Measurements from ENCODE around the gene LRRN3.

DNA sequence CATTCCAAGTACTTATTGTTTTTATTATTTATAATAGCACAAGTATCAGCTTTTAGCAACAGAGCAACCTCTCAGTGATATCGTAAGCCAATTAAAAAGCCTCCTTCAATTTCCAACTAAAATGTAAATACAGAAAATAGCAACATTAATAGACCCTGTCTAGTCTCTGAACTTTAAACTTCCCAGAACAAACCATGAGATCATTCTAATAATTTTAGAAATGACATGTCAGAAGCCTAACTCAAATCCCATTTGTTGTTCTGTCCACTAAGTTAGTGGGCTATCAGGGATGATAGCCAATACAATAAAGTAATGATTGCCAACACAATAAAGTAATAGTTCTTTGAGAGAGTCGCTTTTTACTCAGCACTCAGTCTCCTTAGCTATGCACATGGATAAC, 22.3 kb upstream of the LRRN3 start:
- TF ChIP-seq, protein P1, sequence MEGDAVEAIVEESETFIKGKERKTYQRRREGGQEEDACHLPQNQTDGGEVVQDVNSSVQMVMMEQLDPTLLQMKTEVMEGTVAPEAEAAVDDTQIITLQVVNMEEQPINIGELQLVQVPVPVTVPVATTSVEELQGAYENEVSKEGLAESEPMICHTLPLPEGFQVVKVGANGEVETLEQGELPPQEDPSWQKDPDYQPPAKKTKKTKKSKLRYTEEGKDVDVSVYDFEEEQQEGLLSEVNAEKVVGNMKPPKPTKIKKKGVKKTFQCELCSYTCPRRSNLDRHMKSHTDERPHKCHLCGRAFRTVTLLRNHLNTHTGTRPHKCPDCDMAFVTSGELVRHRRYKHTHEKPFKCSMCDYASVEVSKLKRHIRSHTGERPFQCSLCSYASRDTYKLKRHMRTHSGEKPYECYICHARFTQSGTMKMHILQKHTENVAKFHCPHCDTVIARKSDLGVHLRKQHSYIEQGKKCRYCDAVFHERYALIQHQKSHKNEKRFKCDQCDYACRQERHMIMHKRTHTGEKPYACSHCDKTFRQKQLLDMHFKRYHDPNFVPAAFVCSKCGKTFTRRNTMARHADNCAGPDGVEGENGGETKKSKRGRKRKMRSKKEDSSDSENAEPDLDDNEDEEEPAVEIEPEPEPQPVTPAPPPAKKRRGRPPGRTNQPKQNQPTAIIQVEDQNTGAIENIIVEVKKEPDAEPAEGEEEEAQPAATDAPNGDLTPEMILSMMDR (IDR thresholded peaks at IDR 0.05): no peak
- no peak for TF ChIP-seq POLR2A (IDR thresholded peaks at IDR 0.05)

Measured in right lobe of liver (tissue), 4 donors.